Measurements from ENCODE around the gene ARHGAP45.

The ARHGAP45 gene

GRCh38 chr19:1087813-1088415 is 20.9 kb downstream of the ARHGAP45 start:
- DNase-seq = no peak

GRCh38 chr19:1088416-1089010 is 21.5 kb downstream of the ARHGAP45 start:
- no peak for DNase-seq

- no peak for DNase-seq
Observed at GRCh38 chr19:1089126-1089771, 22.3 kb downstream of the ARHGAP45 start.

GRCh38 chr19:1089891-1090290 is 22.9 kb downstream of the ARHGAP45 start:
- DNase-seq = no peak

GRCh38 chr19:1090731-1091543 is 24.0 kb downstream of the ARHGAP45 start:
- DNase-seq = no peak

GRCh38 chr19:1091544-1092175 is 24.7 kb downstream of the ARHGAP45 start:
- no peak for DNase-seq

GRCh38 chr19:1093330-1093729 is 26.4 kb downstream of the ARHGAP45 start:
- no peak for DNase-seq

GRCh38 chr19:1093811-1094553 is 27.0 kb downstream of the ARHGAP45 start:
- no peak for DNase-seq

GRCh38 chr19:1094655-1094977 is 27.6 kb downstream of the ARHGAP45 start:
- DNase-seq = no peak

GRCh38 chr19:1094978-1095701 is 28.2 kb downstream of the ARHGAP45 start, which contains the start of gene POLR2E:
POLR2E (minus strand) TSS chr19:1095375; CDS start chr19:1095315, 60 bp downstream.
- DNase-seq = peak; percentile 98 to 99

GRCh38 chr19:1097810-1098176 is 30.8 kb downstream of the ARHGAP45 start:
- no peak for DNase-seq

GRCh38 chr19:1098177-1099051 is 31.4 kb downstream of the ARHGAP45 start:
- no peak for DNase-seq

GRCh38 chr19:1101337-1101698 is 34.4 kb downstream of the ARHGAP45 start:
- no peak for DNase-seq

GRCh38 chr19:1102407-1103131 is 35.6 kb downstream of the ARHGAP45 start:
- peak; percentile 55 to 62 for DNase-seq

- DNase-seq = no peak
Observed at GRCh38 chr19:1103132-1103707, 36.3 kb downstream of the ARHGAP45 start.

GRCh38 chr19:1103708-1104310 is 36.8 kb downstream of the ARHGAP45 start, which contains the start of gene GPX4:
GPX4 (plus strand) TSS chr19:1103994; CDS start chr19:1104044, 50 bp downstream.
- DNase-seq = peak; percentile 98 to 99

GRCh38 chr19:1104311-1105007 is 37.5 kb downstream of the ARHGAP45 start:
- peak; percentile 73 to 74 for DNase-seq
